ENCODE results near the gene MATN1.
"Not testable (repeated sequence)": the region's sequence is repeated elsewhere in the genome, so short reads cannot be mapped to it uniquely, and the experiment has no call there.

MATN1 gene, protein sequence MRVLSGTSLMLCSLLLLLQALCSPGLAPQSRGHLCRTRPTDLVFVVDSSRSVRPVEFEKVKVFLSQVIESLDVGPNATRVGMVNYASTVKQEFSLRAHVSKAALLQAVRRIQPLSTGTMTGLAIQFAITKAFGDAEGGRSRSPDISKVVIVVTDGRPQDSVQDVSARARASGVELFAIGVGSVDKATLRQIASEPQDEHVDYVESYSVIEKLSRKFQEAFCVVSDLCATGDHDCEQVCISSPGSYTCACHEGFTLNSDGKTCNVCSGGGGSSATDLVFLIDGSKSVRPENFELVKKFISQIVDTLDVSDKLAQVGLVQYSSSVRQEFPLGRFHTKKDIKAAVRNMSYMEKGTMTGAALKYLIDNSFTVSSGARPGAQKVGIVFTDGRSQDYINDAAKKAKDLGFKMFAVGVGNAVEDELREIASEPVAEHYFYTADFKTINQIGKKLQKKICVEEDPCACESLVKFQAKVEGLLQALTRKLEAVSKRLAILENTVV

GRCh38 chr1:30723331-30723755 lies at the start of gene MATN1:
Gene MATN1 (minus strand): TSS chr1:30723585. CDS start chr1:30723551, 34 bp downstream.
- no peak for DNase-seq (ENCODE audit: low read depth)

GRCh38 chr1:30771005-30771404 lies 47.6 kb upstream of the MATN1 start:
- no peak for DNase-seq (ENCODE audit: low read depth)

GRCh38 chr1:30770150-30770549 lies 46.8 kb upstream of the MATN1 start:
- DNase-seq (ENCODE audit: low read depth), result no peak

DNA sequence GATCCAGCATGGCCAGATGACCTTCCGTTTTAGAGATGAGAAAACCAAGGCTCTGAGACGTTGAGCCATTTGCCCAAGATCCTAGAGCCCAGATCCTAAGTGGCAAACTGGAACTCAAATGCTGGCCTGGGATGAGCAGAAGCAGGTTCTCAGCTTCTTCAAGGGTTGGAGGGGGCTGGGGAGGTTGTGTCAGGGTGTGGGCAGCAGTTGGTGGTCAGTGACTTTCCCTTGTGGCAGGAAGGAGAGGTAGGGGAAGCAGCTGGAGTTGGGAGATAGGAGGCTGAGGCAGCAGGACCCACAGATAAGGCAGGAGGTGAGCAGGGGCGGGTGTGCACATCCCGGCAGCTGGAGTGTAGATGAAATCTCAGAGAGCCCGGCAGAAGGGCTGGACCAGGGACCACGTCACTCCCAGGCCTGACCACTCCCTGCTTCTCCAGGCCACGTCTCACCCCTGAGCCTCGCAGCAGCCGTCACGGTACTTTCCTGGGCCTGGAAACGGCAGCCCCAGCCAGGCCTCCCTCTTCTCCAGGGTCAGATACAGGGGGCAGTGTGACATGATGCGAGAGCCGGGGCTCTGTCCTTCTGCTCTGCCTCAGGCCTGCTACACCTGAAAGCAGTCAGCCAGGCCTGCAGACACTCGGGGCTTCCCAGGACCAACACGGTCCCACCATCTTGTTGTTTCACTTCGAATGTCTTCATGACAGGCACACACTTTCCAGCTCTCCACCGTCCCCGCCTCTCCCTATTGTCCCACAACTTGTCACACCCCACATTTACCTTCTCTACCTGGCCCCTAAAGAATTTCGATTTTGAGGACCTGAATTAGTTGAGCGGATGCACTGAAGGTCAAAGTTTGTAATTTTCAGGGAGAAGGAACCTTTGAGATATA lies 45.7 kb upstream of the MATN1 start:
- DNase-seq (ENCODE audit: low read depth), result no peak

- DNase-seq (ENCODE audit: low read depth), result no peak
Measured at GRCh38 chr1:30768159-30768829, 44.9 kb upstream of the MATN1 start.

- not testable (repeated sequence) for DNase-seq (ENCODE audit: low read depth)
Measured at GRCh38 chr1:30766948-30767347, 43.6 kb upstream of the MATN1 start.

GRCh38 chr1:30765556-30766434 lies 42.4 kb upstream of the MATN1 start:
- DNase-seq (ENCODE audit: low read depth), result no peak

DNA sequence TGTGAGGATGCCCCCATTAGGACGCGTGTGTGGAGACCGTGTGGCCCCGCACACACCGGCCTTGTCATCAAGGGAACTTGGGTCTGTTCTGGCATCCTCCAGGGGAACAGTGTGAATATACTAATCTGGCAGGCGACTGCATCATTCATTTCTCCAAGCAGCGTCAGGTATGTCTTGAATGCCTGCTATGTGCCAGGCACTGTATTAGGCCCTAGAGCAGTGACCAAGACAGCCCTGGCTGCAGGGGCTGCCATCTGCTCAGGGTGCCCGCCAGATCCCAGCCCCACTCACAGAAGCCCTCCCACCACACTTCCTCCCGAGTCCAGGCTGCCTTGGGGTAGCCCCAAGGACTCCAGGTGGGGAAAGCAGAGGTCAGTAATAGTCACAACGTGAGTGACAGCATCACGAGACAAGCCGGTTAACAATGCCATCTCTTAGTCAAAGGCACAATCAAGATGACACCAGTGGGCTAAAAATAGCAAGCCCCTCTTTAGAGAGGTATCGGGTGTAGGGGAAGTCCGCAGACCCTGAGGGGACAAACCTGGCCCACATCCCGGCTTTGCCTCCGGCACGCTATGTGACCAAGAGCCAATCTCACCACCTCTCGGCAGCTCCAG lies 41.7 kb upstream of the MATN1 start:
- no peak for DNase-seq (ENCODE audit: low read depth)

DNA sequence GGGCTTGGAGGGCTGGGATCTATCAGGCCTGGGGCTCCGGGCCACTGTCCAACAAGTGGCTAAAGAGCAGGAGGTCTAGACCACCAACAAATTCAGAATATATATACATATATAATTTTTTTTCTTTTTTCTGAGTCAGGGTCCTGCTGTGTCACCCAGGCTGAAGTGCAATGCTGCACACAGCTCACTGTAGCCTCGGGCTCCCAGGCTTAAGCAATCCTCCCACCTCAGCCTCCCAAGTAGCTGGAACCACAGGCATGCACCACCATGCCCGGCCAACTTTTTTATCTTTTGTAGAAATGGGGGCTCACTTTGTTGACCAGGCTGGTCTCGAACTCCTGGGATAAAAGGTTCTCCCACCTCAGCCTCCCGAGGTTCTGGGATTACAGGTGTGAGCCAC lies 41.0 kb upstream of the MATN1 start:
- no peak for DNase-seq (ENCODE audit: low read depth)

GRCh38 chr1:30763651-30764248 lies 40.4 kb upstream of the MATN1 start:
- DNase-seq (ENCODE audit: low read depth), result no peak

- DNase-seq (ENCODE audit: low read depth), result no peak
Measured at GRCh38 chr1:30762930-30763650, 39.7 kb upstream of the MATN1 start.

DNA sequence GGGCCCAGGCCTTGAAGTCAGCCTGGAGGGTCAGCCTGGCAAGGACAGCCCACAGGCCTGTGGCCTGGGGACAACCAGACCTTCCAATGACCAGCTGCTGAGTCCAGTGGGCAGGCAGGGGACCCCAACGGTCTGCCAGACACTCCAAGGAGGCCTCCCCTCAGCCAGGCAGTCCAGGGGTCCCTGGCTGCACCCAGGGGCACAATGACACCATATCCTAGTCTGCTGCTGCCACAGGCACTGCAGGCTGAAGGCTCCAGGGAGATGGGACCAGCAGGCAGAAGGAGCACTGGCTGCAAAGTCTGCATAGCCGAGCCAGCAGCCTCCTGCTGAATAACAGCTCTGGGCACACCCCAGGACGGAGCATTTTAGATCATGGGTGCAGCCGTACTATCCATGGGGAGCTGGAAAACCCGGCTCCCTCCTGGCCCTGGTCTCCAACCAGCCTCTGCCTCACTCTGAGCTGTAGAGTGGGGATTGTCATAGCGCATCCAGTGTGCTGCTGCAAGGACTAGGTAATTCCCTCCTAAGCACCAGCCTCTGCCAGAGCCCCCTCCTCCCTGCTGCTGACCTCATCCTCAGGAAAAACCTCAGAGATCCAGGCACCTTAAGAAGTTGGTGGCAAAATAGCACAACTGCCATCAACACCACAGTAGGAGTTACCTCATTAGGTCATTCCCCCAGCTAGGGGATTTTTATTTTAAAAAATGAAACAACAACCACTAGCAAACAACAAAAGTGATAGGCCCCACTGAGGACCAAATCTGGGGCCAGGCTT lies 39.0 kb upstream of the MATN1 start:
- DNase-seq (ENCODE audit: low read depth), result no peak

GRCh38 chr1:30761381-30762151 lies 38.2 kb upstream of the MATN1 start:
- no peak for DNase-seq (ENCODE audit: low read depth)

DNA sequence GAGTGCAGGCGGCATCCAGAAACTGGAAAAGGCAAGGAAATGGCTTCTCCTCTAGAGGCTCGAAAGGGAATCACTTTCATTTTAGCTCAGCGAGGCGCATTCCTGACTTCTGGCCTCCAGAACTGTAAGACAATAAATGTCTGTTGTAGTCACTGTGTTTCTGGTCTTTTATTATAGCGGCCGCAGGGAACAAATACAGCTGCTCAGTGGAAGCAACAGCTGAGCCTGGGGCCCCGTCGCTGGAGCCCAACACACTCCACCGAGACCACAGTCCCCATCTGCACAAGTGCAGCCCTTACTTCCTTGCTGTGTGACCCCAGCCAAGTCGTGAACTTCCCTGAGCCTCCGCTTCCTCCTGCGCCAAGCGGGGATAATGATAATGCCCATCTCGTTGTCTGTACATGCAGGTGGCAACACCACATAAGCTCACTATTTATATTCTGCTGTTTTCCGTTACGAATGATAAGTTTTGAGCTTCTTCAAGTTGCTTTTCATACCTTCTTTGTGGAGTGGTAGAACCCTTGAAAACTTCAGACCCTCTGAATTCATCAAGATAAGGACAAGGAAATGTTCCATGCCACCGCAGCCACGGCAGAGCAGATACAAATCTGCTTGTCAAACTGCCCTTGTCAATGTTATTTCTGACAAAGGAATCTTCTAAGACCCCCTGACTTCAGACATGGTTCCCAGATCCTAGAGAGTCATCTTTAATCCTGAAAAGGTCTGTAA lies 37.4 kb upstream of the MATN1 start:
- no peak for DNase-seq (ENCODE audit: low read depth)

- DNase-seq (ENCODE audit: low read depth), result peak; percentile 49
Measured at GRCh38 chr1:30759718-30760281, 36.4 kb upstream of the MATN1 start.

GRCh38 chr1:30758785-30759380 lies 35.5 kb upstream of the MATN1 start:
- DNase-seq (ENCODE audit: low read depth), result no peak

Measured in activated T-helper 9 cell treated with anti-CD3 and anti-CD28 coated beads, Interleukin-2, amount 50 U/mL, for 16 hours (primary cell).